HG03439 (cell line): ENCODE results near the gene YIPF3.
"Not testable (repeated sequence)": the region's sequence is repeated elsewhere in the genome, so short reads cannot be mapped to it uniquely, and the experiment has no call there.

Source experiments
- ATAC-seq: cut with Tn5 transposase; IDR thresholded peaks from one replicate; pipeline ENCODE4 v1.9.1; 2021; ENCODE audit warnings: mild to moderate bottlenecking, moderate library complexity; ENCODE audit not compliant: unreplicated experiment

The YIPF3 gene

DNA sequence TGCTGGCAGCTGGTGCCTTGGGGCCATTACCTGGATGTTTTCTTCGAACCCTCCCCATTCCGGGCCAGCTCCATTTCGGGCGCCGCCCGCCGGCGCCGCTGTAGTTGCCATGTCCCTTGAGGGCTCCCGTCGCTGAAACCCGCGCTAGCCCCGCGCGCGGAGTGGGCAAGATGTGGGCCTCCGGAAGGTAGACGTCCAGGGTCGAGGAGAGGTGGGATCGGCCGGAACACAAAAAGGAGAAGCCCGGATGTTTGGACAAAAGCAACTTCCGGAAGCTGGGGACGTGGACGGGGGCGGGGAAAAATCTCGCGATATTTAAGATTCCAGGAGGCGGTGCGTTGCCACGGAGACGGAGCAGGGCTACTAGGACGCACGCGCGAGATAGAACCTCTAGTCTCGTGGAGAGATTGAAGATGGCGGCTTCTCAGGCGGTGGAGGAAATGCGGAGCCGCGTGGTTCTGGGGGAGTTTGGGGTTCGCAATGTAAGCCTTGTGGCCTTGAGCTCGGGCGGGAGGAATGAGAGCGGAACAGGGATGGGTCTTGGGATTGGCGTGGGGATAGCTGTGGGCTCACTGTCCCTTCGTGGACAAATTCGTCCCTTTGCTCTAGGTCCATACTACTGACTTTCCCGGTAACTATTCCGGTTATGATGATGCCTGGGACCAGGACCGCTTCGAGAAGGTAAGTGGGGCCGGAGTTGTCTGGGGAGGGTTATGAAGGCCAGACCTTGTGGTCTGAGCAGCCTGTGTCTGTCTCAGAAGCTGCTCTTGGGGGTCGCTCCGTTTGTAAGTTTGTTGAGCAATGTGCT lies at the start of gene YIPF3, which contains the start of gene POLR1C:
YIPF3 (minus strand) TSS at position 230 of the 808 bp plus-strand sequence; CDS start at position 111, 119 bp downstream.
POLR1C (plus strand) TSS at position 393 of the 808 bp plus-strand sequence; CDS start at position 414, 21 bp downstream.
- ATAC-seq, result peak; percentile 87

GRCh38 chr6:43559328-43559727 lies 42.6 kb upstream of the YIPF3 start:
- ATAC-seq, result no peak

DNA sequence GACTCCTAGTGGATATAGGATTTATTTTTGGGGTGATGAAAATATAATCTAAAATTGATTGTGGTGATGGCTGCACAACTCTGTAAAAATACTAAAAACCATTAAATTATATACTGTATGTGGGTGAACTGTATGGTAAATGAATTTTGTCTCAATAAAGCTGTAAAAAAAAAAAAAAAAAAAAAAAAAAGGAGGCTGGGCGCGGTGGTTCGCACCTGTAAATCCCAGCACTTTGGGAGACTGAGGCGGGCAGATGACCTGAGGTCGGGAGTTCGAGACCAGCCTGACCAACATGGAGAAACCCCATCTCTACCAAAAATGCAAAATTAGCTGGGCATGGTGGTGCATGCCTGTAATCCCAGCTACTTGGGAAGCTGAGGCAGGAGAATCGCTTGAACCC lies 40.9 kb upstream of the YIPF3 start:
- ATAC-seq, result not testable (repeated sequence)

GRCh38 chr6:43547222-43547621 lies 30.5 kb upstream of the YIPF3 start:
- ATAC-seq, result no peak

DNA sequence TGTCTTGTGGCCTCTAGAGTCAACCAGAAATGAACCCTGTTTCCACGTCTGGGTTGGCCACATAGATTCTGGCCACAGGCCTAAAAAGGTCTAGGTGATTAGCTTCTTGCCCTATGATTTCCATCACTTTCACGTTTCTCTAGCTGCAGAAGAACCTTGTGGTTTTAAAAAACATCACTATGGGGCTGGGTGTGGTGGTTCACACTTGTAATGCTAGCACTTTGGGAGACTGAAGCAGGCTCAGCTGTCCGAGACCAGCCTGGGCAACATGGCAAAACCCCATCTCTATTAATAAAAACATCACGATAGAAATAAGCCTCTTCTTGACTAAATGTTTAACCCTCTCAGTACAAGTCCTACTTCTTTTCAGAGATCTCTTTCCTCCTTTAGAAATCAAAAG lies 27.7 kb upstream of the YIPF3 start:
- no peak for ATAC-seq

GRCh38 chr6:43541774-43542471 lies 25.2 kb upstream of the YIPF3 start:
- ATAC-seq, result no peak

DNA sequence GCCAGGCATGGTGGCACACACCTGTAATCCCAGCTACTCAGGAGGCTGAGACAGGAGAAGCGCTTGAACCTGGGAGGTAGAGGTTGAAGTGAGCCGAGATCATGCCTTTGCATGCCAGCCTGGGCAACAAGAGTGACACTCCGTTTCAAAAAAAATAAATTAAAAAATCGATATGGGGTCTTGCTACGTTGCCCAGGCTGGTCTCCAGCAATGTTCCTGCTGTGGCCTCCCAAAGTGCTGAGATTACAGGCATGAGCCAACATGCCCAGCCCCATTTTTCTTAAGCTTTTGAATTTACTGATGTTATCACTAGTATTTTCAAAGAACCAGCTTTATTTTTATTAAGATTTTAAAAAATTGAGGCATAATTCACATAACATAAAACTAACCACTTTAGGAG lies 23.8 kb upstream of the YIPF3 start:
- no peak for ATAC-seq

DNA sequence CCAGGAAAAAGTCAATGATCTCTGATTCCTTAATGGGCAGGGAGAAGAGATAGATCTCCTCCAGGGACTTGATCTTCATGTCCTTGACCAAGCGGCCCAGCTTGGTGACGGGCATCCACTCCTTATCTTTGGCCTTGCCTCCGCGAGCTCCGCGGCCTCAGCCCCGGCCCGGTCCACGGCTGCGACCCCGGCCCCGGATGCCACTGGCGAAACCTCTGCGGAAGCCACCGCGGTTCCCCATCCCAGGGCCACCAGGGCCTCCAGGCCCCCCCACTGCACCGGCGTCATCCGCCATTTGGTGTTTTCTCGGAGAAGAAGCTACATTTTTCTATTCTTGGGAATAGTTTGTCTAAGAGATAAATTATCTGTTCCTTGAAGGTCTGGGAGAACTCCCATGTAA lies 22.7 kb upstream of the YIPF3 start:
- ATAC-seq, result not testable (repeated sequence)

DNA sequence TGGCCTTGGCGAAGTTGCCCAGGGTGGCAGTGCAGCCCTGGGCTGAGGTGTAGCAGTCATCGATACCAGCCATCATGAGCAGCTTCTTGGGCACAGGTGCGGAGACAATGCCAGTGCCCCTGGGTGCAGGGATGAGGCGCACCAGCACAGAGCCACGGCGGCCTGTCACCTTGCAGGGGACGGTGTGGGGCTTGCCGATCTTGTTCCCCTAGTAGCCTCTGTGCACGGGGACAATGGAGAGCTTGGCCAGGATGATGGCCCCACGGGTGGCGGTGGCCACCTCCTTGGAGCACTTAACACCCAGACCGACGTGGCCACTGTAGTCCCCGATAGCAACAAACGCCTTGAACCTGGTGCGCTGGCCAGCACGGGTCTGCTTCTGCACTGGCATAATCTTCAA lies 22.3 kb upstream of the YIPF3 start:
- ATAC-seq, result not testable (repeated sequence)

GRCh38 chr6:43532201-43532600 lies 15.5 kb upstream of the YIPF3 start:
- ATAC-seq, result no peak

- no peak for ATAC-seq
Measured at GRCh38 chr6:43524483-43524961, 7.8 kb upstream of the YIPF3 start.

GRCh38 chr6:43523284-43523683 lies 6.6 kb upstream of the YIPF3 start:
- ATAC-seq, result no peak

DNA sequence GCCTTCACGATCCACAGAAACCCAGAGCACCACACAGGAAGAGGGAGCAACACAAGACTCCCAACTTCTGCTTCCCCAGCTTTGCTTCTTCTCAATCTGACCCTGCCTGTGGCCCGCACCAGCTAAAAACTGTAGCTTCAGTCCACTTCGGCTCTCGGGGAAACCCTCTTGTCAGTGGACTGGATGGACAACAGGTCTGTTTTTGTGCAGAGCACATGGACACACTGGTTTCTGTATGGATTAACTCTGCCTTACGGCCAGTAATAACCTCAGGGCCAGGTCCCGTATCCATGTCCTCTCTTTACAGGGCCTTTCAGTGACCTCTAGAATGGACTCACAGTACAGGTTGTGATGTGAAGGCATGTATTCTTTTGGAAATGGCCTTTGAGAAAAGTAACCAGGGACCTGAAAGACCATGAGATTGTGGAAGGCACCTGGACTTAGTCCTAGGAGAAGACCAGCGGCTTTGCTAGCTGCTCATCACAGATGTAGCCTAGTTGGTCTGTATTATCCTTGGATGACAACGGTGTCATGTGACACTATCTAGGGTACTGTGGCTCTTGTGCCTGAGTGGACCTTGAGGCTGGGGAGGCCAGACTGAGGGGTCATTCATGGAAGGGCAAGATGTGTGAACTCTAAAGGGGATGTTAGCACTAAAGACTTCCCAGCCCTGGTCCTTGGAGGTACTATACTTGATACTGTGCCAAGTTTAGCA lies 6.0 kb upstream of the YIPF3 start:
- no peak for ATAC-seq

DNA sequence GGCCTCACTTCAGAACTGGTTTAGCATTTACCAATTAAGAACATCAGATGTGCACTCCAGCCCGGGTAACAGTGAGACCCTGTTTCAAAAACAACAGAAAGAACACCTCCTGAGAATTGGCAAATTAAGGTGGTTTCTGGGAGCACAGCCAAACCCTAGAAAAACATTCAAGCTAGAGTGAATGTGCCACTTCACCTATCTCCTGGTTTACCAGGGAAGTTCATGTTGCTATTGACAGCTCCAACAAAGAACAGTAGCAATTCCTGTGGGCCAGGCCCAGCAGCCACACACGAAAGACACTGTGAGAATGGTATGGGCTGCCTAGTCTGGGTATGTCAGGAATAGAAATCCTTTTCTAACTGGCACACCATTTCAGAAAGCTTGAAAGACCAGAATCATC lies 5.1 kb upstream of the YIPF3 start:
- ATAC-seq, result no peak

- ATAC-seq, result no peak
Measured at GRCh38 chr6:43520097-43520496, 3.4 kb upstream of the YIPF3 start.

DNA sequence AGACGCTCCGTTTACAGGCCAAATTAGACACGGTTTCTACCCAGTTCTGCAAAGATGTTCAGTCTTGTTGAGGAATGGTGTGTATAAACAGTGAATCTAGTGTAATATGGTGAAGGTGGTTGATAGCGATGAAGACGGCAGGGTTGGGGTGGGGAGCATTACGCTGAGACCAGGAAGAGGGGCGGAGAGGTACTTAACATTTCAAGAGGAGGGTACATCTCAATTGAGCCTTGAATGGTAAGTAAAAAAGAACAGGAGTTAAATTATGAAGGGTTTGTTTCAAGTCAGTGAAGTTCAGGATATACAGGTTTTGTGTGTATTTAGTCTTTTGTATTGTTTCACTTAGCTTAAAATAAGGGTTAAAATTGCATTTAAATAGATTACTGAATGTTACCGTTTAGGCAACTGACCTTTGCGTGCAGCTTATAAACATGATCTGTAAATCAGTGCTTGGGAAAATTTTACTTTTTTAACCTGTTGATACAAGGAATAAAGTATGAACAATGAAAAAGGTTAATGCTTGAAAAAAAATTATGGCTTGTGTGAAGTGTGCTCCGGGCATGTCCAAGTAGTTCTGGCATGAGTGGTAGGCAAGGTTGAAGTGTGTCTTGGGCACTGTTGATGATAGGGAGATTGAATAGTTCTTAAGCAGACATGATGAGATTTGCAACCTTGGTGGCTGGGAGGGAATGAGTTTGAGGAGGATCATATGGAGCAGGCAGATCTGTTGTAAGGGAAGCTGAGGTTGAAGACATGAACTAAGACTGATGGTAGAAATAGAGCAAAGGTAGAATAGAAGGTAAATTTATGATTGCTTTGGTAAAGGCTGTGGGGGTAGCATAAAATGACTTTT lies 1.0 kb upstream of the YIPF3 start:
- no peak for ATAC-seq

- ATAC-seq, result no peak
Measured at GRCh38 chr6:43516367-43516696, 394 bp downstream of the YIPF3 start.

DNA sequence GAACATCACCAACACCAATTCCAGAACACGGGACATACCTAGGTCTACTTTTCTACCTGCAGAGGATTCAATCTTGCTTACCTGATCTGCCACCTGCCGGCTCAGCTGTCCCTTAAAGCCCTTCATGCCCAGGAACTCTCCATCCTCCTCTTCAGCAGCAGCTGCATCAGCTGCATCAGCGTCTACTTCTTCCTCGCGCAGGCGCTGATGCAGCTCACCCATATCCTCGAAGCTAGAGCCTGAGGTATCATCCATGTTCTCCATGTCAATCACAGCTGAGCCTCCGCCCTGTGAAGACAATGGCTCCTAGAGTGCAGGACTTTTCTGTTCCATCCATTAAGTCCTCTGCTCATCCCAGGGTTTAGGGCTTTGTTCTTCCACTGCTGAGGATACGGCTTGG lies 918 bp downstream of the YIPF3 start:
- ATAC-seq, result no peak

DNA sequence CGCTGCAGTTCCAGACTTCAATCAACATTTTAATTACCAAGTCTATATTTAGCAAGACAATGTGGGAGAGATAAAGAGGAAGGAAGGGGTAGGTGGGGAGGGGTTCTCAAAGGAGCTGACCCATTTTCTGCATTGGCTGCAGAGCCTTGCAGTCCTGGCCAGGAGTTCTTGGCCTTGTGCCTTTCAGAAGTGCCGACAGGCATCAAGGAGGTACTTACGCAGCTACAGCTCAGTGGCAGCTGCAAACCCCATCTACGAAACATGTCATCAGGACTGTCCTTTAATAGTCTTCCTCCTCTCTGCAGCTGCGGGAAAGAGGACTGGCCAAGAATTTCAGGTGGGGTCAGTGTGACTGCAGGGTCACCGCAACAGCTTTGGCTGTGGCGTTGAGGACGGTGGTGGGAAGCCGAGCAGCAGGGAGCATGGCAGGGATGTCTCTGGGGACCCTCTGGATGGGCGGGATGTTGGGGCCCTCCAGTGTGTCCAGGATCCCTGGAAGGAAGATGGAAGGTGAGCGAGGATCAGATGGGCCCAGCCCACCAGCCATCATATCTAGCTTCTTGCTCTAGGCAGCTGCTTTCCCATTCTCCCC lies 4.8 kb downstream of the YIPF3 start:
- no peak for ATAC-seq

GRCh38 chr6:43510827-43511163 lies 5.9 kb downstream of the YIPF3 start:
- ATAC-seq, result no peak
